Stimulated activated CD4-positive, alpha-beta T cell treated with anti-CD3 and anti-CD28 coated beads, Interleukin-12 subunit alpha, Interleukin-12 subunit beta, amount 100 ng/mL, for 4 hours (primary cell): ENCODE results near the gene EEA1.
A peak's percentile ranks its signal among the peaks of the same experiment; 100 is the strongest.

Experiments
- DNase-seq: peaks from one replicate; pipeline ENCODE4 v3.0.0-alpha.2; 2020

Gene EEA1

DNA sequence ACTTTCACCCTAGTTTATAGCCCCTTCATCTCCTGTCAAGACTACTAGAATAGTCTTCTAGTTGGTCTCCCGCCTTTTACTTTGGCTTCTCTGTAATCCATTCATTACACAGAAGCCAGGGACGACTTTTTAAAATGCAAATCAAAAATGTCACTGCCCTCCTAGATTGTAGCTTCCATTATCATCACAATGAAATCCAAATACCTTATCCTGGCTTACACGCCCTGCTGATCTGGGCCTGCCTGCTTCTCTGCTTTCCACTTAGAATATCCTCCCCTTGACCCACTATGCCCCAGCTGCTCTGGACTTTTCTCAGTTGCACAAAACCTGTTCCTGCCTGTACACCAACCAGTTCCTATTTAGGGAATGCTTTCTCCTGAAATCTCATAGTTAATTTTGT lies 4.5 kb upstream of the EEA1 start:
- DNase-seq, result no peak

- no peak for DNase-seq
Measured at GRCh38 chr12:92930421-92930820, 1.3 kb upstream of the EEA1 start.

DNA sequence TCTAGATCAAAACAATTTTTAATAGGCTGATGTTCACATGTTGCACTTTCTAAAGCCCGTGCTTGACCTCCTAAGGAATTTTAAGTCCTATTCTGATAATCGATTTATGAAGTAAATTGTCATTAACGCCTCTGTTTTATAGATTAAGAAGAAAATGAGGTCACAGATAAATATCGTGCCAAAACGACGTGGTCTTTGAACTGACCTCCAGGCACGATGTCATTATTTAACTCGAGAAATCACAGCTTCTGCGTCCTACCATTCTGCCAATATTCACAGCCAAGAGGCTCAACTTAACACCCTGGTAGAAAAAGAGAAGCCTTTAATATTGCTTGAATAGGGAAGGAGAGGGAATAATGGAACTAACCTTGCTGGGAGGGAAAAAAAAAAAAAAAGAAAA lies 888 bp upstream of the EEA1 start:
- DNase-seq, result no peak

DNA sequence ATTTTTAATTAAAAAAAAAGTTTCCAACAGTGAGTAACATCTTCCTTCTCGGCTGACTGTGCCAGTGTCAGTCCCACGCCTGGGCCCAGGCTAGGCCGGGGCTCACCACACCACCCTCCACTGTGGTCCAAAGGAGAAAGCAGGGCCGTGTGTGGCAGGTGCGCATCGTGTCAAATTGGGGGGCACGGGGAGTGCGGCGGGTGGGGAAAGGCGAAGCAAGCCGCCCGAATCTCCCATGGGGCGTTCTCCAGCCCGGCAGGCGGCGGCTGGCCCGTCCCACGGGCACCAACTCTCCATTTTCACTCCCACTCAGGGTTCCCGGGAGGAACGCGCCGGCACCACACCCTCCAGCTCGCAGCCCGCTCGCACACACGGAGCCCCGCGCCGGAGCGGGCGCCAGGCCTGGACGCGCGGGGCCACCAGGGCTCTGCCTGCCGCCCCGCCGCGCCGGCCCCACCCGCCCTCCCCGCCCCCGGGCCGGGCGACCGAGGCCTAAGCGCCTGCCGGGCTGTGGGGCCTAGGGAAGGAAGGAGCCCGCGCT lies 604 bp downstream of the EEA1 start:
- DNase-seq, result peak; percentile 52

GRCh38 chr12:92927436-92928281 lies 1.4 kb downstream of the EEA1 start:
- no peak for DNase-seq

DNA sequence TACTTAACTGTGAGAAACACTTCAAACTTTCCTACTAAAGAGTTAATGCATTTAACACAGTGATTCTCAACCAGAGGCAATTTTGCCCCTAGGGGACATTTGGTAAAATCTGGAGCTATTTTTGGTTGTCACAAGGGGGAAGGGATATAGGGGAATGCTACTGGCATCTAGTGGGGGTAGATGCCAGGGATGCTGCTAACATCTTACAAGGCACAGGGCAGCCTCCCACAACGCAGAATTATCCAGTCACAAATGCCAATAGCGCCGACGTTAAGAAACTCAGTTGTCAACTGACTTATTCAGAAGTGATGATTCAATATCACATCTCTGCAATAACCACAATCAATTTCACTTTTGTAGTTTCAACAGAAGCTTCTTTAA lies 2.0 kb downstream of the EEA1 start:
- DNase-seq, result peak; percentile 38

GRCh38 chr12:92926549-92926948 lies 2.5 kb downstream of the EEA1 start:
- DNase-seq, result no peak

DNA sequence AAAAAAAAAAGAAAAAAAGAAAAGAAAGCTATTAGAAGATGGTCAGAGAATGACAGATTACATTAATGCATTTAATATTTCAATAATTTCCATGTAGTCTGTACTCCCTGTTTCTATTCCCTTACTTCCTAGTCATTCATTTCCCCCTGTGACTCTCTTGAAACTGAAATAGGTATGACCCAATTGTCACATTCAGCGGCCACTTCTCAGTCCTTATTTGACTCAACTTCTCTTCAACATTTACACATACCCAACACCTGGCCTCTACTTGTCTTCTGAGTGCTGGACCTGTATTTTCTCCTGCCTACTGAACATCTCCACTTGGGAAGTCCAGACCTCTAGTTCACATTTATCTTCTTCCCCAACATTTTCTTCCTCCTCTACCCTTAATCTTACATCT lies 7.2 kb downstream of the EEA1 start:
- DNase-seq, result no peak

GRCh38 chr12:92915365-92915764 lies 13.7 kb downstream of the EEA1 start:
- no peak for DNase-seq

- no peak for DNase-seq
Measured at GRCh38 chr12:92914170-92914569, 14.9 kb downstream of the EEA1 start.

GRCh38 chr12:92912672-92913071 lies 16.4 kb downstream of the EEA1 start:
- no peak for DNase-seq

GRCh38 chr12:92912052-92912451 lies 17.0 kb downstream of the EEA1 start:
- DNase-seq, result no peak

DNA sequence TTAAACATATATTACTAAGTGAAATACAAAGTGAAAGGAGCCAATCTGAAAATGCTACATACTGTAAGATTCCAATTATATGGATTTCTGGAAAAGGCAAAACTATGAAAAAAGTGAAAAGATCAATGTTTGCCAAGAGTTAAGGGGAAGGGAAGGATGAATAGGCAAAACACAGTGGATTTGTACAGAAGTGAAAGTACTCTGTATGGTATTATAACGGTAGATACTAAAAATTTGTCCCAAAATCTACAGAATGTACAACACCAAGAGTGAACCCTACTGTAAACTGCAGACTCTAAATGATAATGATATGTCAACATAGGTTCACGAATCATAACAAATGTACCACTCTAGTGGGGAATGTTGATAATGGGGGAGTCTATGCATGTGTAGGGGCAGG lies 17.8 kb downstream of the EEA1 start:
- no peak for DNase-seq

DNA sequence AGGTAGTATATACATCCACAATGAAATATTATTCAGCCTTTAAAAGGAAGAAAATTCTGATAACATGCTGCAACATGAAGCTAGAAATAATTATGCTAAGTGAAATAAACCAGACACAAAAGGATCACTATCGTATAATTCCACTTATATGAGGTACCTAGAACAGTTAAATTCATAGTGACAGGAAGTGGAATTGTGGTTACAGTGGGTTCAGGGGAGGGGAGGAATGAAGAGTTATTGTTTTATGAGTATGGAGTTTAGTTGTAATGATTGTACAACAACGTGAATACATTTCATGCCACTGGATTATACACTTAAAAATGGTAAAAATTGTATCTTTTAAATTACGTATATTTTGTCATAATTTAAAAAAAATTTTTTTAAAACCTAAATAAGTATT lies 21.0 kb downstream of the EEA1 start:
- no peak for DNase-seq

GRCh38 chr12:92905811-92906554 lies 23.1 kb downstream of the EEA1 start:
- DNase-seq, result no peak

GRCh38 chr12:92905258-92905810 lies 23.8 kb downstream of the EEA1 start:
- no peak for DNase-seq

DNA sequence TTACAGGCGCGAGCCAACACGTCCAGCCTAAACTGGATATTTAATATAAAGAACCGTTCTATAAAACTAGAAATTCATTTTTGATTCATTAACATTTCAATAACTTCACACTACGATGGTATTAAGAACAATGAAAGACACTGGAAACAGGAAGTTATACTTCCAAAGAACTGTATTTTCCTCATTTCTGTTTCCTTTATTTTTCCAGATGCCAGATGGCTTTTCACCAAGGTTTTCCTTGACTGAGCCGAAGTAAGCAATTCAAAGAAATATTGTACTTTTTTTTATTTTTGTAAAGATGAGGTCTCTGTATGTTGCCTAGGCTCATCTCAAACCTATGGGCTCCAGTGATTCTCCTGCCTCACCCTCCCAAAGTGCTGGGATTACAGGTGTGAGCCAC lies 28.2 kb downstream of the EEA1 start:
- no peak for DNase-seq

DNA sequence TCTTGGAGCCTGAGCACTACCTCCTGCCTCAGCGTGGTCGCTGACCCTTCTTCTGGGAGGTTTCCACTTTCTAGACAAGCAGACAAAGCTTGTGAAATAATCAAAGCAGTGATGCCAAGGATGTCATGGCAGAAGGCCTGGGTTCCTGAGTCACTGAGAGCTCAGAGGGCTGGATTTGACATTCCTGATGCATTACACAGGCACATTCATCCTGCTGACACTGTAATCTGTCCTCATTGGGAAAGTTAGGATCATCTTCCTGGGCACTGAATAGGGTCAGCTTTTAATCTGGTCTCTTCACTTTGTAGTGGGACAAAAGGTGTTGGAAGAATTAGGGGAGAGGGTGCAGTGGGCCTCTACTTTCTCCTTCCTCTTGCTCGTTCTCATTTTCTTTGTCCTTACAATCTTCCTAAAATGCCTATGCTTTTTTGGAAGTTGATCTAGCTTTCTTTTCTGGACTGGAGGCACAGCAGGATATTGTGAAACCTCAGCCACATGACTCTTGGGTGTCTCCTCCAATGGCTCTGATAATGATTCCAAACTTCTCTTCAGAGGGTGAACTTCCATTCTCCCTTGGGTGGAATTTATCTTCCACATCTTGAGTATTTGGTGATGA lies 29.6 kb downstream of the EEA1 start:
- no peak for DNase-seq

- DNase-seq, result no peak
Measured at GRCh38 chr12:92898755-92899154, 30.3 kb downstream of the EEA1 start.

DNA sequence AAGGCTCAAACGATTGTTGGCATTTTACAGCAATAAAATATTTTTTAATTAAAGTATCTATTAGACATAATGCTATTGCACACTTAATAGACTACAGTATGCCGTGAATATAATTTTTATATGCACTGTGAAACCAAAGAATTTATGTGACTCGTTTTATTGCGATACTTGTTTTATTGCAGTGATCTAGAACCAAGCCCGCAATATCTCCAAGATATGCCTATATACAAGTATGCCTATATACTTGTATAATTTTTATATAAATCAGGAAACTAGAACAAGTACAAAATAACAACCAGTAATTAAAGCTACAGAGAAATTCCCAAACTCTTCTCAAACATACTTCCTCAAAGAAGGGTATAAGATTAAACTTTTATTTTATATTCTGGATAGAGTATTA lies 31.3 kb downstream of the EEA1 start:
- no peak for DNase-seq

GRCh38 chr12:92890601-92891106 lies 38.4 kb downstream of the EEA1 start:
- DNase-seq, result no peak

DNA sequence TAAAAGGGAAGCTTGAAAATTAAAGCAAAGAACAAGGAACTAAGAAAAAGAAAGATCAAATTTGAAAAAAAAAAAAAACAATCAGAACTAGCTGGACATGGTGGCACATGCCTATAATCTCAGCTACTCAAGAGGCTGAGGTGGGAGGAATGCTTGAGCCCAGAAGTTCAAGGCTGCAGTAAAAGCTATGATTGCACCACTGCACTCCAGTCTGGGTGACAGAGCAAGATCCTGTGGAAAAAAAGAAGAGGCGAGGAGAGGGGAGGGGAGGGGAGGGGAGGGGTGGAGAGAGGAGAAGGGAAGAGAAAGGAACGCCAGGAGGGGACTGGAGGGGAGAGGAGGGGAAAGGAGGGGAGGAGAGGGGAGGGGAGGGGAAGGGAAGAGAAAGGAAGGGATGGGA lies 43.0 kb downstream of the EEA1 start:
- DNase-seq, result no peak

- DNase-seq, result no peak
Measured at GRCh38 chr12:92879698-92880322, 49.3 kb downstream of the EEA1 start.
